Spleen (tissue), 7 donors: ENCODE results near the gene JCAD.

Experiments used
- CTCF ChIP-seq, 11 experiments: fragments of 200-600 bp in 7 of 11; fragments of 450-650 bp in 4 of 11; sonication (generic) in 4 of 11; IDR thresholded peaks in 8 of 11; conservative IDR thresholded peaks in 3 of 11; 1 replicate in 7 of 11; 2 replicates in 4 of 11; pipeline versions ENCODE4 v1.4.0 to v1.8.0; 2016 to 2021; ENCODE audit warnings: antibody characterized with exemption in 11 of 11, inconsistent platforms in 4 of 11, mild to moderate bottlenecking in 1 of 11
- POLR2A ChIP-seq, 3 donors: fragments of 450-650 bp; IDR thresholded peaks; one replicate each; pipeline ENCODE4 v1.5.1; 2017; ENCODE audit warnings: antibody characterized with exemption in 3 of 3, mild to moderate bottlenecking in 1 of 3
- POLR2AphosphoS5 ChIP-seq, 3 donors: sonication (generic); formaldehyde crosslinking; IDR thresholded peaks; one replicate each; pipeline ENCODE4 v1.5.1; 2017; ENCODE audit warnings: antibody characterized with exemption in 3 of 3
- donor health status: DM: no; HTN: no; CAD: no; lungs with moderate emphysema.
- donor health status: DM: no; HTN: no; CAD: no.
- donor health status: DM: no; HTN: no; CAD: no.

- TF ChIP-seq POLR2AphosphoS5 (IDR thresholded peaks at IDR 0.05) (no peak), CTCF (IDR thresholded peaks at IDR 0.05 in 8 of 11, conservative IDR thresholded peaks at IDR 0.05 in 3 of 11) (no peak), POLR2A (IDR thresholded peaks at IDR 0.05) (no peak)
Measured at GRCh38 chr10:30057421-30057841, 2.0 kb downstream of the JCAD start.
